ENCODE data around the gene GRIK4. TPM values are rescaled to one million over a fixed set of nuclear protein-coding genes. Genes with fewer than 3 reads are reported as not detected.

The GRIK4 gene
- total and polyA plus RNA-seq, 9 of the 15 experiments (the other 6 are each of a cell fraction or from before 2014, with no cell fraction given) = not detected

GRCh38 chr11:120873966-120874735 is 362.6 kb downstream of the GRIK4 start (continued):
- no peak for TF ChIP-seq E4F1 (CRISPR knock-in tag; IDR thresholded peaks at IDR 0.05; ENCODE audit: borderline replicate concordance)
- no peak for TF ChIP-seq ZNF174 (CRISPR knock-in tag; IDR thresholded peaks at IDR 0.05)
- no peak for TF ChIP-seq SNAPC5 (CRISPR knock-in tag; IDR thresholded peaks at IDR 0.05)
- no peak for TF ChIP-seq ZNF324 (CRISPR knock-in tag; IDR thresholded peaks at IDR 0.05)

GRCh38 chr11:120875986-120876385 is 364.4 kb downstream of the GRIK4 start:
- no peak for DNase-seq (ENCODE audit: extremely low read depth in 1 of 4, low spot score in 3 of 4)
- ChIA-PET CTCF (ENCODE audit: low intra/inter-chr PET ratio) (no interaction called here), POLR2A (no interaction called here)
- no peak for ATAC-seq
- no peaks in the 10 kb centered on the region for H3K9me3 ChIP-seq (replicated peaks; ENCODE audit: control insufficient read depth, insufficient read depth, low read depth, low read length)
- no peak for FAIRE-seq
- no peaks in the 10 kb centered on the region for H3K9me1 ChIP-seq (ENCODE audit: control insufficient read depth, insufficient read depth, low read length)
- no peak overlapping the region for H3K4me2 ChIP-seq (ENCODE audit: insufficient read depth, low read length)
- H3K27ac ChIP-seq (ENCODE audit: extremely low read depth, low read depth, low read length) = no peak overlapping the region
- BruUV-seq (replicated peaks) = no TSS peak
- H3K36me3 ChIP-seq (ENCODE audit: control insufficient read depth, insufficient read depth, low read length) = no peaks in the 10 kb centered on the region
- no peak overlapping the region for H3K9ac ChIP-seq (ENCODE audit: insufficient read depth in 1 of 2, low read depth in 2 of 2, low read length in 2 of 2)
- no peaks in the 10 kb centered on the region for H3K79me2 ChIP-seq (ENCODE audit: control insufficient read depth, insufficient read depth, low read length)
- no peak overlapping the region for H2AFZ ChIP-seq (ENCODE audit: low read depth, low read length)
- H3K4me1 ChIP-seq (replicated peaks in 1 of 2; ENCODE audit: control insufficient read depth in 2 of 2, insufficient read depth in 2 of 2, low read length in 2 of 2) = no peaks in the 10 kb centered on the region
- H3K4me3 ChIP-seq = no peak overlapping the region
- WGBS (ENCODE audit: insufficient coverage, low coverage, missing lambda C conversion rate) = 0% methylated on average over 1 of the region's 1 CpG
- intact Hi-C loops (cut with micrococcal nuclease) (no loop called here), in situ Hi-C loops (cut with MboI) (no loop called here)
- H4K20me1 ChIP-seq (replicated peaks; ENCODE audit: control insufficient read depth, insufficient read depth, low read length) = no peaks in the 10 kb centered on the region
- H3K27me3 ChIP-seq (ENCODE audit: control insufficient read depth in 2 of 2, insufficient read depth in 2 of 2, low read length in 2 of 2) = peaks cover 0 to 38% of the 10 kb centered on the region in 2 experiments; a peak in 2 of 5 replicates
- TF ChIP-seq MTF1 (CRISPR knock-in tag; IDR thresholded peaks at IDR 0.05; ENCODE audit: borderline replicate concordance) = no peak
- TF ChIP-seq TFAM (CRISPR knock-in tag; conservative IDR thresholded peaks at IDR 0.05) = no peak
- TF ChIP-seq TSC22D4 (tag; IDR thresholded peaks at IDR 0.05) = no peak
- TF ChIP-seq ZBTB33 (CRISPR knock-in tag; IDR thresholded peaks at IDR 0.05) = no peak
- no peak for TF ChIP-seq SMAD3 (CRISPR knock-in tag; conservative IDR thresholded peaks at IDR 0.05)
- no peak for TF ChIP-seq ZNF41 (CRISPR knock-in tag; conservative IDR thresholded peaks at IDR 0.05)
- no peak for TF ChIP-seq TSHZ1 (CRISPR knock-in tag; IDR thresholded peaks at IDR 0.05)
- TF ChIP-seq HNRNPH1 (optimal IDR thresholded peaks at IDR 0.05; ENCODE audit: low read depth, low read length) = no peak
- no peak for TF ChIP-seq ZNF75A (CRISPR knock-in tag; IDR thresholded peaks at IDR 0.05)

Data from K562 (cell line).